GM12878 (cell line): ENCODE results near the gene ELP2. TPM values are rescaled to one million over a fixed set of nuclear protein-coding genes. Genes with fewer than 3 reads are reported as not detected.
A peak's percentile ranks its signal among the peaks of the same experiment; 100 is the strongest.

Experiments used
- ATAC-seq: fragments of 200-7000 bp; cut with Tn5 transposase; 3 replicates; pipeline ENCODE4 v1.9.1; 2020; ENCODE audit warnings: mild to moderate bottlenecking, moderate library complexity
- BruUV-seq: library from RNA; stranded (reverse); fragments of 400-500 nt; replicated peaks from 2 replicates; lab custom pipeline; 2021; lab: Mats Ljungman, UMichigan
- CTCF ChIA-PET: fragments of 300-600 bp; sonication (Branson Sonifier 250); formaldehyde crosslinking; extraction: SDS; loops from one replicate; lab custom pipeline; 2021; ENCODE audit warnings: inconsistent platforms; lab: Yijun Ruan, JAX
- POLR2A ChIA-PET: fragments of 350-600 bp; formaldehyde crosslinking; extraction: SDS; loops from one replicate; lab custom pipeline; 2021; ENCODE audit warnings: inconsistent platforms; lab: Charles Lee
- RAD21 ChIA-PET: fragments of 300-600 bp; sonication (Branson Sonifier 250); formaldehyde crosslinking; loops from one replicate; lab custom pipeline; 2023; ENCODE audit warnings: antibody characterized with exemption; ENCODE audit not compliant: unreplicated experiment; lab: Charles Lee
- SMC1A ChIA-PET: fragments of 300-600 bp; sonication (Branson Sonifier 250); formaldehyde crosslinking; loops from one replicate; lab custom pipeline; 2023; ENCODE audit not compliant: unreplicated experiment, uncharacterized antibody; lab: Charles Lee
- DNase-seq: peaks from one replicate; pipeline ENCODE4 v3.0.0-alpha.2; 2011; ENCODE audit warnings: low read depth, low spot score
- FAIRE-seq: peaks from 3 replicates; lab custom pipeline; 2011; peaks lifted over from hg19 to GRCh38; lab: Jason Lieb, UNC
- H2AFZ ChIP-seq: 2 replicates; pipeline ENCODE4 v1.6.0; 2011; ENCODE audit warnings: low read depth, low read length, control low read depth; ENCODE audit not compliant: control insufficient read depth
- H3K27ac ChIP-seq: 2 replicates; pipeline ENCODE4 v1.5.1; 2011; ENCODE audit warnings: control low read depth; ENCODE audit not compliant: control insufficient read depth, insufficient read depth
- H3K27me3 ChIP-seq, 2 experiments: replicated peaks in 1 of 2; 2 replicates each; pipeline versions ENCODE4 v1.6.0 to v1.6.1; 2011; ENCODE audit warnings: low read length in 1 of 2; ENCODE audit not compliant: control insufficient read depth in 2 of 2, insufficient read depth in 2 of 2
- H3K36me3 ChIP-seq, 2 experiments: 2 replicates each; pipeline ENCODE4 v1.5.1; 2011; ENCODE audit warnings: low read length in 1 of 2; ENCODE audit not compliant: control insufficient read depth in 2 of 2, insufficient read depth in 2 of 2
- H3K4me1 ChIP-seq: 2 replicates; pipeline ENCODE4 v1.6.1; 2011; ENCODE audit warnings: mild to moderate bottlenecking, low read length, moderate library complexity, mixed read lengths; ENCODE audit not compliant: control insufficient read depth, insufficient read depth
- H3K4me2 ChIP-seq: 2 replicates; pipeline ENCODE4 v1.6.0; 2011; ENCODE audit warnings: control low read depth; ENCODE audit not compliant: control insufficient read depth, insufficient read depth
- H3K4me3 ChIP-seq: fragments of 200-600 bp; sonication (generic); 2 replicates; pipeline ENCODE4 v1.5.1; 2016
- H3K79me2 ChIP-seq: 2 replicates; pipeline ENCODE4 v1.6.0; 2011; ENCODE audit warnings: low read length; ENCODE audit not compliant: control insufficient read depth, insufficient read depth
- H3K9ac ChIP-seq: 2 replicates; pipeline ENCODE4 v1.8.0; 2011; ENCODE audit warnings: low read length, control low read depth, mixed read lengths; ENCODE audit not compliant: control insufficient read depth, insufficient read depth
- H3K9me3 ChIP-seq: replicated peaks from 3 replicates; pipeline ENCODE4 v1.5.1; 2011; ENCODE audit warnings: mild to moderate bottlenecking, low read length; ENCODE audit not compliant: control insufficient read depth, insufficient read depth
- H4K20me1 ChIP-seq: 2 replicates; pipeline ENCODE4 v1.6.0; 2011; ENCODE audit not compliant: control insufficient read depth, insufficient read depth
- IKZF1 ChIP-seq: fragments of 450-650 bp; conservative IDR thresholded peaks from 2 replicates; pipeline ENCODE4 v1.6.1; 2017; ENCODE audit warnings: antibody characterized with exemption, mild to moderate bottlenecking
- NR2C1 ChIP-seq: fragments of 450-650 bp; IDR thresholded peaks from 2 replicates; pipeline ENCODE4 v1.6.1; 2017; ENCODE audit warnings: antibody characterized with exemption, mild to moderate bottlenecking, moderate library complexity
- WGBS: methylation state at CpG from one replicate; pipeline ENCODE4 v1.1.6; 2016; ENCODE audit warnings: low lambda C conversion rate; ENCODE audit not compliant: insufficient replicate concordance, insufficient coverage; ENCODE audit errors: missing lambda C conversion rate; 5-methylcytosine and 5-hydroxymethylcytosine counted together
- in situ Hi-C: fragments of 300-500 bp; cut with MboI; formaldehyde crosslinking; loops from 9 replicates; pipeline ENCODE4 v1.14.3; 2018; ENCODE audit warnings: mixed read lengths
- intact Hi-C: fragments of 100-400 bp; cut with micrococcal nuclease; formaldehyde crosslinking; loops from one replicate; pipeline ENCODE4 v1.14.2; 2022; ENCODE audit not compliant: unreplicated experiment
- polyA plus RNA-seq, 11 experiments: library from polyadenylated mRNA; depleted of rRNA in 4 of 11; unstranded in 6 of 11; stranded (reverse) in 5 of 11; fragments of >200 nt; fragmentation: Nextera tagmentation in 4 of 11; fragmentation: Illumina TruSeq in 1 of 11; extraction: Ambion mirVana in 4 of 11; extraction: Trizol in 1 of 11; gene quantifications; 1 replicate in 1 of 11; 2 replicates in 10 of 11; pipeline versions ENCODE4 v1.2.1 to v1.2.3, GENCODE V29; 2011 to 2016; ENCODE audit warnings: inconsistent platforms in 2 of 11, missing spikeins in 2 of 11, low read depth in 1 of 11
- total RNA-seq, 4 experiments: library from RNA; depleted of rRNA in 3 of 4; stranded (reverse); fragments of >200 nt in 3 of 4; fragmentation: Illumina TruSeq in 1 of 4; extraction: Trizol in 1 of 4; gene quantifications; 2 replicates each; pipeline versions ENCODE4 v1.2.1 to v1.2.3, GENCODE V29; 2013 to 2021
- TF ChIP-seq, protein P1 (sequence below): fragments of 450-650 bp; IDR thresholded peaks from 2 replicates; pipeline ENCODE4 v1.6.1; 2017; ENCODE audit warnings: mild to moderate bottlenecking

ELP2 gene
- total and polyA plus RNA-seq, 10 of the 15 experiments (the other 5 are each of a cell fraction or from before 2014, with no cell fraction given) = 56.9 to 134 (median 88.5) TPM

DNA sequence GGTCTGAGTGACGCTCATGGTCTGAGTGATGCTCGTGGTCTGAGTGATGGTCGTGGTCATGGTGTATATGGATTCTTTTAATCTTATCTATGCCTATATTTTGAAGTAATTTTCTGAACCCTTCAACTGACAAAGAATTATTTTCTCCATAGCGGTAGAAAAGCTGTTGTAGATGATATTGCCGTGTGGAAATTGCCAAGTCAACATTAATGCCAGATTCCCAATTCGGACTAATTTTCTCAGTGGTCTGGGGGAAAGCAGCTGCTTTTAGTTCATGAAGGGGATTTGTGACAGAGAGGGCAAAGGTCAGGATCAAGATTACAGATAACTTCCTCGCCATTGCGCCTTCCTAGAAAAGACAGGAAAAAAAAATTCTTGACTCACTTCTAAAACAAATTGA, 3.0 kb upstream of the ELP2 start:
- H3K9ac ChIP-seq = no peak overlapping the region
- ATAC-seq = no peak
- TF ChIP-seq IKZF1 (no peak), NR2C1 (0 out of 2 replicates have a peak, but pooled peaks have one; percentile 5)
- TF ChIP-seq, protein P1, sequence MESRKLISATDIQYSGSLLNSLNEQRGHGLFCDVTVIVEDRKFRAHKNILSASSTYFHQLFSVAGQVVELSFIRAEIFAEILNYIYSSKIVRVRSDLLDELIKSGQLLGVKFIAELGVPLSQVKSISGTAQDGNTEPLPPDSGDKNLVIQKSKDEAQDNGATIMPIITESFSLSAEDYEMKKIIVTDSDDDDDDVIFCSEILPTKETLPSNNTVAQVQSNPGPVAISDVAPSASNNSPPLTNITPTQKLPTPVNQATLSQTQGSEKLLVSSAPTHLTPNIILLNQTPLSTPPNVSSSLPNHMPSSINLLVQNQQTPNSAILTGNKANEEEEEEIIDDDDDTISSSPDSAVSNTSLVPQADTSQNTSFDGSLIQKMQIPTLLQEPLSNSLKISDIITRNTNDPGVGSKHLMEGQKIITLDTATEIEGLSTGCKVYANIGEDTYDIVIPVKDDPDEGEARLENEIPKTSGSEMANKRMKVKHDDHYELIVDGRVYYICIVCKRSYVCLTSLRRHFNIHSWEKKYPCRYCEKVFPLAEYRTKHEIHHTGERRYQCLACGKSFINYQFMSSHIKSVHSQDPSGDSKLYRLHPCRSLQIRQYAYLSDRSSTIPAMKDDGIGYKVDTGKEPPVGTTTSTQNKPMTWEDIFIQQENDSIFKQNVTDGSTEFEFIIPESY = 0 out of 2 replicates have a peak, but pooled peaks have one; percentile 33
- H3K79me2 ChIP-seq = peaks cover 41% of the 10 kb centered on the region
- H3K36me3 ChIP-seq = peaks cover 0 to 3% of the 10 kb centered on the region in 2 experiments; a peak in 2 of 4 replicates
- no peak overlapping the region for H3K27ac ChIP-seq
- 84% methylated on average over 8 of the region's 8 CpGs for WGBS
- H3K9me3 ChIP-seq = peaks cover 3% of the 10 kb centered on the region; the same call in 2 of the 3 replicates
- SMC1A ChIA-PET = interaction anchor here (0.6 to 0.9 kb wide), 2 partner anchors 115 to 409 kb away, joined by 3 read pairs; no protein-coding TSS in a partner anchor
- CTCF ChIA-PET = interaction anchor here (1.0 to 4.2 kb wide), 3 partner anchors 105 to 160 kb away, joined by 3 to 20 read pairs (median 4); no protein-coding TSS in a partner anchor
- H3K27me3 ChIP-seq = no peaks in the 10 kb centered on the region
- H3K4me2 ChIP-seq = no peak overlapping the region
- POLR2A ChIA-PET = no interaction called here
- in situ Hi-C loops (no loop called here), intact Hi-C loops (loop anchor here (5.0 kb wide), 1 partner anchor 109 kb away; no protein-coding TSS in a partner anchor)
- no peak overlapping the region for H2AFZ ChIP-seq
- BruUV-seq = no TSS peak
- no peak overlapping the region for H3K4me3 ChIP-seq
- peaks cover 4% of the 10 kb centered on the region; the same call in 1 of the 2 replicates for H3K4me1 ChIP-seq
- RAD21 ChIA-PET = interaction anchor here (0.7 kb wide), 1 partner anchor 61 kb away, joined by 3 read pairs; no protein-coding TSS in a partner anchor
- no peak for DNase-seq
- FAIRE-seq = no peak
- H4K20me1 ChIP-seq = no peaks in the 10 kb centered on the region
